Dermis blood vessel endothelial cell (primary cell): Measurements from ENCODE around the gene ADORA3. TPM values are rescaled to one million over a fixed set of nuclear protein-coding genes. Genes with fewer than 3 reads are reported as not detected.
A peak's percentile ranks its signal among the peaks of the same experiment; 100 is the strongest.

Source experiments
- DNase-seq: peaks from one replicate; pipeline ENCODE4 v3.0.0; 2010
- total RNA-seq: library from RNA; depleted of rRNA; stranded (reverse); fragments of >200 nt; gene quantifications from 2 replicates; pipeline ENCODE4 v1.2.3, GENCODE V29; 2014

Gene ADORA3
- total RNA-seq, 1 donor from 2014 or later = not detected

DNA sequence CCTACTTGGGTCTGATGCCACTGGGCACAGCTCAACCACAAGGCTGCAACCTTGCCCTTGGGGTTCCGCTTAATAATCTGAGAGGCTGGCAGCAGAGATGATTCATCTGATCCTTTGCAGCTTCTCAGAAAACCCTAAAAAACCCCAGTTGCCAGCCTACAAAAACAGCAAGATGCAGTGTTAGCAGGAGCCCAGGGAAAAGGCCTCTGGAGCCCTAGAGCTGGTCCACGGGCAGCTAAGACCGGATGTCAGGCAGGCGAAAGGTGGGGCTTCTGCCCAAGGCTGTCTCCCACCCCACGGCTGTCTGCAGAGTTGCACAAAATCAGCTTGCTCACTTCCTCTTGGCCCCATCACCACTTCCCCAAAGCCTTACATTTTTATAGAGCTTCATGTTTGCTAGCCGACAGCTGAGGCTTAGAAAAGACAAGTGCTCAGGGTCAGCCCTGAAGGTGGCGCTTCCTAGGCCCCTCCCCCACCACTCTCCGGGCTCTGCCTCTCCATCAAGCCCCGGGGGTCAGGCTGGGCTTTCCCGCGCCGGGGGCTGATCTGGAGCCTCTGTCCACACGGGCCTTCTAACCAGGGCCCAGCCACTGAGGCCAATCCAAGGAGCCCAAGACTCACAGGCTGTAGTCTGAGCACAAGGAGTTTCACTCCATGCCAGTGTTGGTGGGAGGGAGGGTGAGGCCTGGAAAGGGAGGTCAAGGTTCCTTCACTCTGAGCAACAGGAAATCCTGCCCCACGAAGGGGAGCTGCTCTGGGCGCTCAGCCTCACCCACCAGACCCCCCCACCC, 4.2 kb upstream of the ADORA3 start:
- DNase-seq = peak; percentile 62

DNA sequence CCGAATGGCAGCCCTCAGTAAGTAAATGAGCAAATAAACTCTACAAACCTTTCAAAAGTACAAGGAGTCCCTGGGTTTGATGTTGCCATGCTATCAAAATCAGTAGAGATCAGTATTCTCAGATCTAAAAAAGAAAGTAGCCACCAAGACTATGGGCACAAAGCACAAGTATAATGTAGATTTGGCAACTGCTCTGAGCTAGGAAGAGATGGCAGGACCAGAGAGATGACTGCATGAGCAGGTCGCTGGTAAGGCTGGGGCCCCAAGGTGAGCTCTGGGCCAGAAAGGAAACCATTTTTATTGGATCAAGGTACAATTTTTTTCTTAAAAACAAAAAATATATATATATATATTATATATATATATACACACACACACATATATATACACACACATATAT, 3.1 kb upstream of the ADORA3 start:
- DNase-seq = no peak

DNA sequence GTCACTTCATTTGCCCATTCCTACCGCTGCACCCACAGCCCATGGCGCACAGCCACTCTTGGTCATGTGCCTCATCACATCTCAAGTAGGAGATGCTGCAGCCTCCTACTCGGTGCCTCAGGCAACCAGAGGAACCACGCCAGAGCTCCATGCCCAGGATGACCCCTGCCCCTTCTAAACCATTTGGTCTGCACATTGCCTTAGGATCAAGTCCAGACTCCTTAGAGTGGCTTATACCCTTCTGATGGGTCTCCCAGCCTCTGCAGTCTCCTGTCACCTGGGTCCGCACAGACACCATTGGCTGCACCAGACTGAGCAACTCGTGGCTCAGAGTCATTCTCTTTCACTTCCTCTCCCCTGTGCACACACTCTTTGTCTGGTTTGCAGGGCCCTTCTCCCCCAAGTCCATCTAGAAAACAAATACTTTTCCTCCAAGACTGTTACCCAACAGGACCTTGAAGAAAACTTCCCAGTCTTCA, 2.2 kb upstream of the ADORA3 start:
- DNase-seq = no peak

DNA sequence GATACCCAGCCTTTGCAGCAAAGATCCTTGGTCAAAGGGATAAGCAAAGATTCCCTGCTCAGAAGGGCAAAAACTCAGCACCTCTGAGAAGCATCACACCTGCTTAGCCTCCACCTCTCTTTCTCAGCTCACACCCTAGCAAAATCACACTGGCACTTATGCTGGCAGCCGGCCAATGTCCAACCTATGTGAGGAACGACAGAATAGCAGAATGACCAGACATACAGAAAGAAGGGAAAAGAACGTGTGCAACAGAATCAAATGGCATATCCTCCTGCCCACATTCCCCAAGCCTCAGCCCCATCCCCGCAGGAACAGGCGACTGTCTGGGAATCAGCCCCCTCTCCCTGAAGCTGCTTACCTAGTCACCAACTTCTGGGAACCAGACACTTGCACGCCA, 664 bp upstream of the ADORA3 start:
- DNase-seq = no peak

DNA sequence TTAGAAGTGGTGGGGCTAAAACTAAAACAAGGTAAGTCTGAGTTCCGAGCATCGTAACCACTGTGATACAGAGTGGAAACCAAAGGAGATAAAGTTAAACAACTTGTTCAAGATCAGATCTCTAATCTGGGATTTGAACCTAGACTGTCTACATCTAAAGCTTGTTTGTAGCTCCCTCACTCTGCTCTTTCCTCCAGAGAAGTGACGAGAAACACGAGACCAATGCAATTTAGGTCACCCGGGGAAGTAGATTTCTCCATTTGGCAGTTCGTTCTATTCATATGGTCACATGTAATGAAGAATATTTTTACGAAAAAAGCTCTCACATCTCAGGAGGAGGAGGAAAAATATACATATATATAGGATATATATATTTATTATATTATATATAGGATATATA, 1.8 kb downstream of the ADORA3 start:
- DNase-seq = no peak

DNA sequence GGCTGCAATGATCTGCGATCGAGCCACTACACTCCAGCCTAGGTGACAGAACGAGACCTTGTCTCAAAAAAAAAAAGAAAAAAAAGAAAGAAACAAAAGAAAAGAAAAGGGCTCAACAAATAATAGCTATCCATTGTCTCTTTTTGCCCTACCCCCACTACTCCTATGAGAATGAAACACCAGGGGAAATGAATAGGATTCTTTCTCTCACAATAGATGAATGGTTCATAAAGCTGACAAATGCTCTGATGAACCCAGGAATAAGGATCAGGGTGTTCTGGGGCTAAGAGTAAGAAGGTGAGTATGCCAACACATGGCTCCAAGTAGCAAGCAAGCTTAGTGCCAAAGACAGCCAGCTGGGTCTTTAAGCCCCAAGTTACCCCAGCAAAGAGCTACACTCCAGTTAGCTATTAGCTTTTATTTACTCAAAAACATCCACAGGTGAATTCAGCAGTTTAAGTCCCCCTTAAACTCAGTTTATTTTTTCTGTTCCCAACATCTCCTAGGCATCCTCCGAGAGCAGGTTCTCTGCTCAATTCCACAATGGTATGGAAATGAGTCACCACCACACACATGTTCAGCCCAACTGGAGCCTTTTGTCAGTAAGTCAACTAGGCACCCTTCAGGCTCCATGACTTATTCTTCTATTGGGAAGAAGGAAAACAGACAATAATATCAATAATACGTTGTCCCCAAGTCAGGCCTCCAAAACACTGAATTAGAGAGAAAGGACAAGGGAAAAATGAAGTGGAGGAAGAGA, 4.2 kb downstream of the ADORA3 start:
- DNase-seq = peak; percentile 58

DNA sequence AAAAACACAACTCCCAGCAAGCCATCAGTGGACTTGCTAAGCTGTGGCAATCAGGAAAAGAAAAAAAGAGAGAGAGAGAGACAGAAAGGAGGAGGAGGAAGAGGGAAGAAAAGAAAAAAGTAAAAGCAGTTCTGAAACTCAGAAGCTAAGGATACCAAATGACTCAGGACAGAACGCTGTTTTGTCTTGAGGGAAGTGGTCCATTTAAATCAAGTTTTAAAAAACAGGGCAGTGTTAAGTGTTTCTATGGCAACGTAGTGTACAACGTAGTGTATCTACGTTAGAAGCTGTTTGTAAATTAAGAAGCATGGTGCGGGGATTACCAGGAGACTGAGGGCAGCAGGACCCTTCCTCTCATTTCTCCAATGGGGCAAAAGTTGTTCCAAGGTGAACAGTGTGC, 5.8 kb downstream of the ADORA3 start:
- no peak for DNase-seq

DNA sequence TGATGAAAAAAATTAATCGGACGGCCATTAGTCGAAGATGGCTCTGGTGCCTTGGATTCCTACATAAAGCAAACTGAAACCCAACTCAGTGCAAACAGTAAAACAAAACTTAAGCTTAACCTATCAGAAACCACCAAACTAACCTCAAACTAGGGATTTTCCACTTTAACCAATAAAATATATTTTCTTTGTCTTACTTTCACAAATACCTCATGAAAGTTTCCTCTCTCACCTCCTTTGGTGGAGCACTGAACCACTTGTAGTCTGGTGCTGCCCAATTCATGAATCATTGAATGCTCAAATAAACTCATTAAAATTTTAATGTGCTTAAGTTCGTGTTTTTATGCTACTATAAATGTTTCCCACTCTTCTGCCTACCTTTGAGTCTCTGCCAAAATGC, 7.0 kb downstream of the ADORA3 start:
- DNase-seq = no peak

DNA sequence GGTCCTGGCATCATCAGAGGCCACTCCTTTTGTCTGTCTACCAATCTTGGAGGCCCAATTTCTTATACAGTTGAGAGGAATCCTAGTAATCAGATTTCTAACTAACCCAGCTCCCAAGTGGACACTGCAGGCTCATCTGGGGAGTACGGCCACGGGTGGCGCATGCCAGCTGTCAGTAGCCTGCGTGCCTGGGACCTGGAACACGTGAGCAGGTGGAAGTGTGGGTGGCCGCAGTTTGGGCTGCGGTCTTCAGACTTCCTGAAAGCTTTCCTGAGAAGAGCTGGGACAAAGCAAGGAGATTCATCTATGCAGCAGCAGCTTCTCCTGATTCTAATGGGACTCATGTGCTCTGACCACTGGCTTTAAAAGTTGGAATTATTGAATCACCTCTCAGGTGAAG, 12.4 kb downstream of the ADORA3 start:
- DNase-seq = no peak

DNA sequence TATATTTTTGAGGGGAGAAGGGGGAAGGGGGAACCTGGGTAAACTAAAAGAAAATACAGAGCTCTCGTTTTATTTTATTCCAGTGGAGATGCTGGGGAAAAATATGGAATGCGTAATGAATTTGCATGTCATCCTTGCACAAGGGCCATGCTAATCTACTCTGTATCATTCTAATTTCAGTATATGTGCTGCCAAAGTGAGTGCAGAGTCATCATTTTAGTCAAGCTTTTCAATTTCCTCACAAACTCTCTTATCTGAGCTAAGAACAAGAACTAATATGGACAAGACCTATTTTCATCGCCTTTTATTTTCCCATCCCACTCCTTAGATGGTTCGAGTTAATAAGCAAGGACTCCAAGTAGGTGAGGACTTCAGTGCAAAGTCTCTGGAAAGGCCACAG, 13.2 kb downstream of the ADORA3 start:
- DNase-seq = no peak

DNA sequence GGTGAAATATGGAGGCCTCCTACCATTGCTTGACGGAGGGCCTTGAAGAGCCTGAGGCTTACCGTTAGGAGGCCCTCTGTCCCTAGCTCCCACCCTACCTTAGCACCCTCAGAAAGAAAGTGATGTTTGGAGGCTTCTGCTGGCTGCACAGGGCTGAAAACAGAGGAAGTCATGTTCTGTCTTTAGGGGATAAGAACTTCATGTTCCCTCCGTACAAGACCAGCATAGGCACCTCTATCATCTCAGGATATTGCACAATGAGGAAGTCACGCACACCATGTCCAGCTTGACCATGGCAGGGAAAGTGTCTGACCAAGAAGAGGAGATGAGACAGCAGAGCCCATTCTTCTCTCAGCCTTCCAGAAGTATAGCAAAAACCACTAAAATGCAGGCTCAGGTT, 13.8 kb downstream of the ADORA3 start:
- DNase-seq = no peak

DNA sequence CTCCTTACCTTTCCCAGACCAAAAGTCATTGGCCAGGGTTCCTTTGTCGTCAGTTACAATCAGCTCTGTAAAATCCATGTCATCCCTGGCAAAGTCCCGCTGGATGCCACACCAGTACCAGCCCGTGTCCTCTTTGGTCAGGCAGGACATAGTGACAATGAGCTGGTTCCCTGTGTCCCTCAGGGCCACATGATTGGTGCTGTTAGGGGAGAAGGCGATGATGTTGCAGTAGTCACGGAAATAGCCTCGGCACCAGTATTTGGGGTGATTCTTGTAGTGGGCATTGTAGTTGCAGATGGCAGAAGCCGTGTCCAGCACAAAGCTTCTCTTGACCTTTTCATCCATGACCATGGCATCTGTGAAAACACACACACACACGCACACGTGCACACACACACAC, 14.8 kb downstream of the ADORA3 start:
- DNase-seq = no peak

DNA sequence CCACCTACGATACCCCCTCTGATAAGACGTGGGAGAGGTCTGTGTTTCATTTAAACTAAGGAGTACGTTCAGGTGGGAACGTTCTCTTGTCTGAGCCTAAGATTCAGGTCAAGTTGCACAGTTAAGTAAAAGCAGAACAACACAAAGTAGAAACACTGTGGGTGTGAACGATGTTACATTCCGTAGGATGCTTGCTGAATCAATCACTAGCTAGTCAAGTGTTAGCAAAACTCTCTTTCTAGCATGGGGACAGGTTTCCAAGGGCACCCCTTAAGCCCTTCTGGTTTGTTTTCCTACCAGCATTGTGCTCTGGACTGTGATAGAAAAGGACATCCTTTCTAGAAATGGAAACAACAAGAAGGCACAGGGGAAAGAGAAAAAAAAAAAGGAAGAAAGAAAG, 16.3 kb downstream of the ADORA3 start:
- no peak for DNase-seq

DNA sequence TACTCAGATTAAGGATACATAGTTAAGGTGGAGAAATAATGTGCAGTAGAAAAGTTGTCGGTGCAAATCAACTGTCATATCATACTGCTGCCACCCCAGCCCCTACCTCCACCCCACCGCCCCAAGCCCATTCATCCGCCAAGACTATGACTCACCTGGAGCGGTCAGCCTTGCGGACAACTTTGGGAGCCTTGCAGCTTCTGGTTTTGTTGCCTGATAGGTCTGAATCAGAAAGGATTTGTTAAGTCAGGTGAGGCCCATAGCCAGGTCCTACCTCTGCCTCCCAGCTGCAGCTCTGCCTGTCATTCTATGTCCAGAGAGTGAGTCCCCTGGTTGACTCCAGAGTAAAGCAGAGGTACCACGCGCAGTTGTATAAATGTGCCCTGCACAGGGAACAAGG, 17.0 kb downstream of the ADORA3 start:
- no peak for DNase-seq

DNA sequence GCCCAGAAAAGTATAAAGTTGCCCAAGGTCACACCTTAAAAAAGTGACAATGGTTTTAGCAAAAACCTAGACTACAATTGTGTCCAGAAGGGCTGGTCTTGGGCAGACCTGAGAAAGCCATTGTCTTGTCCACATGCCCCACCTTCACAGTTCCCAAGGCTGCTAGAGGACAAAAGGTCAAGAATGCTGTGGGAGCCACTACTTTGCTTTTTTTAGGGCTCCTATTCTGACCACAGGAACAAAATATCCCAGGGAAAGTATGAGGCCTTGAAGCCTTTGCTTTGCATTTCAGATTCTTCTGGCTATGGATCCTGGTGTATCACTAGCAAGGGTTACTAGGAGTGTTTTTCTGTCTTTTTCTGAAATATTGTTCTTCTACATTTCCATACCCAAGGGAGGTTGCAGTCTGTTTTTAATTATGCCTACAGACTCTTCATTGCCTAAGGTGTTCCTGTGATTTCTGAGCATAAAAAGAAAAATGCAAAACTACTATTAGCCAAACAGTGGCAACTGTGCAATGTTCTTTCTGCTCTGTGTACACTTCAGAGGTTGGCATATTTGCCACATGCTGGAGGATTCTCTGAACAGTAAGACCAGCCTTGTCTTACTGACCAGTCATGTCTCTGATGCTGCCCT, 18.9 kb downstream of the ADORA3 start:
- DNase-seq = no peak

DNA sequence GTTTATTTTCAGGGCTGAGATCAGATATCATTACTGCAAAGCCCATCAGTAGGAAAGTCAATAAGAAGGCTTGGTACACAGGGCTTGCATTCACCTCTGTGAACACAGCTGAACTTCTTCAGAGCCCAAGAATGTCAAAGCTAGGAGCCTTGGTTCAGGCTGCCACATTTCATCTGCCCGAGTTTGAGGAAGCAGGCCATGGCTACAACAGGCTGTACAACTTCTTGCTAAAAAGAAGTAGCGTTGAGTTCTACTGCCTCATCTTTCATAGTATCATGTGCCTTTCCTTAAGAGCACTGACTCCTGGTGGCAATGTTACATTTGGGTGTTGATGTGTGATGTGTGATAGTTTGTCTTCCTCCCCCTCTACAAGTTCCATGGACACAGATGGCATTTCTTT, 19.6 kb downstream of the ADORA3 start:
- DNase-seq = no peak

DNA sequence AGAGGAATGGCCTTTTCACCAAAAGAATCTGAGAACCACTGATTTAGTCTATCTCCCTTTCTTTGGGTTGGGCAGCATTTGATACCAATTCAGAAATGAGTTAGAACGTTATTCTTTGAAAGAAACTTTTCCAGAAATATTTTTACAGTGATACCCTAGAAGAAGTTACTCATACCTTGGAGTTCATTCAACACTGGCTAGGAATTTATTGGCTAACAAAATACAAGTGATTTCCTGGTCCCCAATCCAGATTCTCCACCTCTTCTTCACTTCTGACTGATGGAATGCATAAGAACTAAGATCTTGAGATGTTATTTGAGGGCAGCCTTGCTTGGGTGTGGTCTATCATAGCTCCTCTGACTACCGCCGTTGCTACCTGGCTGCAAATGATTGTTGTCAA, 20.3 kb downstream of the ADORA3 start:
- no peak for DNase-seq

DNA sequence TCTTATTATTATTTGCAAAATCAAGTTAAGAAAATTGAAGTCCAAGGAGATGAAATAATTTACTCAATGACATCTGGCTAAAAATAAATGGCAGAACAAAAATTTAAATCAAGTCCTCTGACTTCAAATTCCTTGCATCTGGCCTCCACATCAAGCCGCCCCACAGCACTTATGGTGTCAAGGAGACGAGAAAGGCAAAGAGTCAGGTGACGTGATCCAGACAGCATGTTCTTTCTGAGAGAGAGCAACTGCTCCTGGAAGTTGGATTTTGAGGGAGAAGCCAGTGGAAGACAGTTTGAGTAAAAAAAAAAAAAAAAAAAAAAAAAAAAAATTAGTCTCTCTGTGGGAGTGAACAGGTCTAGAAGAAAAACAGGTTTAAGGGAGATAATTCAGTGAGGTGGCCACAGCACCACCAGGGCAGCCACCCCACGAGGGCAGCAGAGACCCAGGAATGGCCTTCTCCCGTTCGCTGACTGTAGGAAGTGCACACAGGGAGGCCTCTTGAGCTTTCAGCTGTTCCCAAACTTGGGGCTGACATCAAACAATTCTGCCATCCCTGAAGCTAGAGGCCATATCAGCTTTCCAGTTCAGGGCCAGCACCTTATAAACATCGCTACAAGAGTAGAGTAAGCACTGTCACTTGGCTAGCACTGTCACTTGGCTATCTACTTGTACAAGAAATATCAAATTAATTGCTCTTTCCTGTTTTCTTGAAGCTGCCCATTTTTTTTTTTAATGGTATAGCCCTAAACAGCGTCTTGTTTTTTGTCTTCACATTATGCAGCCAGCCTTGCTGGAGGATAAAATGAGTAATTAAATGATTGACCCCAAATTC, 21.8 kb downstream of the ADORA3 start:
- DNase-seq = peak; percentile 79

DNA sequence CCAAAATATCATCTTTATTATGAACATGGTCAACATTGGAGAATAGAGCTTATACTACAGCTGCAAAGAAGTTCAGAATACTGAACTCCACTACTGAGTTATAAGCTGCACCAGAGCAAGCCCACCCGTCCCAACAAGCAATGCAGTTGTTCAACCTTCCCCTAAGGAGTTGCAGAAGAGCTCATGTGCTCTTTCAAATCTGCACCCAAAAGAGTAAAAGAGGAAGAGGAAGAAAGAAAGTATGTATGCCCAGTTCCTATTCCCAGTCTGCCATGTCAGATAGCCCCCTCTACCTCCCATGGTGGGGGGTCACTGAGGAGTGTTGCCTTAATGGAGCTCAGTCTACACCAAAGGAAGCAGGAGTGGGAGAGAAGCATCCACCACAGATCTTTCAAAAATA, 22.8 kb downstream of the ADORA3 start:
- DNase-seq = no peak

DNA sequence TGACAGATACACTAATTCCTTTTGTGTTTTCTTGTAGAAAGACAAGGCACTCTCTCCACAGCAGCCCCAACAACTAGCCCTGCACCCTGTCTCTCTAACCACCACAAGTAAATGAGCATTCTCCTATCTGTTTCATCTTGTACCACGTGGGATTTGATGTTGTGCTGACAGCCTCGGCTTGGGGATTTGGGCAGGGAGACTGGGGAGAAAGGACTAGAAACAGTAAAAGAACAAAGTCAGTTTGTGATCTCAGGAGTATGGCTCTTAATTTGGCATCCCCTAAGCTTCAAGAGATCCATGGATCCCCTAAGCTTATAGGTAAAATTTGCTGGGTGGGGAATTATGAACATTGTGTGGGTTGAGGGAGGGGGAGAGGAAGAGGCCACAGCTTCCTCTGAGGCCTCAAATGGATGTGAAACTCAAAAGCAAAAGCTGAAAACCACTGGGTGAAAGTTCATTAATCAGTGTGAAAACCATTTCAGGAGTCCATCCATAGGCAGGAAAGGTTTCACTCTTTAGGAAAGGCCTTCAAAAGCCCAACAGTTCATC, 26.6 kb downstream of the ADORA3 start:
- no peak for DNase-seq

DNA sequence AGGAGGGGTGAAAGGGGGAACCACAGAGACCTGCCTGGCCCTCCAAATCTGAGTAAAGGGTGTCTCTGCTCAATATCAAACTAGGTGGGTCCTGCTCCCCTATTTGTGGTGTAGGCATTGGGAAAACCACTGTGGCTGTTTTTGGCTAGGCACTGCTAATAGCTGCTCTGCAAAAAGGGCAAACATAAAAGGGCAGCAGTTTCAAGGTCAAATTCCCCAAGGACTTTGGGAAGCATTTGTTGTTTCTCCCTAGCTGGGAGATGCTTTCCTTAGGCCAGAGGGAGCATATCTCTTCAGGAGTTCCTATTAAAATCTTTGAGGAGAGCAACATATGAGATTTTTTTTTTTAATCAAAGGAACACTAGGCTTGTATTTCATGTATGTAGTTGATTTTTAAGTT, 27.2 kb downstream of the ADORA3 start:
- no peak for DNase-seq

DNA sequence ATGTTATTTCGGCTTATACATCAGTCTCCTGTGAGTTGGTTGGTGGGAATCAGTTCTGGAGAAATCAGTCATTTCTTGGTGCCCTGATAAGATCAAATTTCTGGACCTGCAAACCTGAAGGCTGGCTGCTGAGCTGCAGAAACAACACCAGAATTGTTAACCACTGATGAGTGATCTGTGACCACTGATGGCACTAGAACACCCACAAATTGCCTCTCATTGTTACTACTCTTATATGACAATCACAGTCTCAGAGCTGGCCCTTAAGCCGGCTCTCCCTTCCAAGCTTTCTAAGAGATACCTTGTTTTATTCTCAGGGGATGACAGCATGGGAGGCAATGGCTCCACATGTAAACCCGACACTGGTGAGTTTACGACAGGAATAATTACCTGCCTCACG, 27.7 kb downstream of the ADORA3 start:
- no peak for DNase-seq

DNA sequence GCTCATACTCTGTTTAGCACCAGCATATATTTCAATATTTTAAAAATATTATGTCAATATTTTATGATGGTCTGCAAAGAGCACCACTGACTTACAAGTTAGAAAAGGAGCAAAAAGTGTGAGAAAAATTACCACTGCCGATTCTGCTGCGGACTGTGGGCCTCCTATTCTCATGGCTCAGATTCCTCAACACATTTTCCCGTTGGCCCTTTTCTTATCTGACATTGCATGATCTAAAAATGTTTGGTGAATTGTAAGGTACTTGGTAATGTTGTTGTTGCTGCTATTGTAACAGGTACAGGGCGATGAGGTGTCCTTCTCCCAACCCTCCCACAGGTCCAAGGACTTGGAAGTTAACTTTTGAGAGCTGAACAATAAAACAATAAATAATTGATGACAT, 28.9 kb downstream of the ADORA3 start:
- no peak for DNase-seq
